Progenitor cell of endocrine pancreas (in vitro differentiated cells): ENCODE data around the gene NPC1L1. TPM values are rescaled to one million over a fixed set of nuclear protein-coding genes. Genes with fewer than 3 reads are reported as not detected.

ENCODE experiments used
- DNase-seq: peaks from one replicate; pipeline ENCODE4 v3.0.0; 2021; ENCODE audit warnings: low spot score; ENCODE audit not compliant: unreplicated experiment
- H3K27ac Mint-ChIP-seq: 2 replicates; pipeline ENCODE4 v1.8.0; 2021; ENCODE audit warnings: mild to moderate bottlenecking, moderate library complexity, mixed read lengths
- H3K27me3 Mint-ChIP-seq: 2 replicates; pipeline ENCODE4 v1.8.0; 2021; ENCODE audit warnings: mixed read lengths
- H3K36me3 Mint-ChIP-seq: 2 replicates; pipeline ENCODE4 v1.8.0; 2022; ENCODE audit warnings: mixed read lengths; ENCODE audit not compliant: insufficient read depth
- H3K4me1 Mint-ChIP-seq: 2 replicates; pipeline ENCODE4 v1.8.0; 2021; ENCODE audit warnings: low read depth, mixed read lengths
- H3K4me3 Mint-ChIP-seq: 2 replicates; pipeline ENCODE4 v1.8.0; 2021; ENCODE audit warnings: low read depth, mild to moderate bottlenecking, moderate library complexity, mixed read lengths
- H3K9me3 Mint-ChIP-seq: 2 replicates; pipeline ENCODE4 v1.8.0; 2021; ENCODE audit warnings: low read depth, mixed read lengths
- total RNA-seq: library from RNA; stranded (reverse); gene quantifications from 2 replicates; pipeline ENCODE4 v1.2.1, GENCODE V29; 2021
- TF ChIP-seq, protein P1 (sequence below): fragments of 200-600 bp; sonication (generic); IDR thresholded peaks from one replicate; pipeline ENCODE4 v1.5.0; 2021; ENCODE audit warnings: antibody characterized with exemption, mild to moderate bottlenecking; ENCODE audit not compliant: unreplicated experiment

Gene NPC1L1
- total RNA-seq, 1 donor from 2014 or later = 21.0 TPM

DNA sequence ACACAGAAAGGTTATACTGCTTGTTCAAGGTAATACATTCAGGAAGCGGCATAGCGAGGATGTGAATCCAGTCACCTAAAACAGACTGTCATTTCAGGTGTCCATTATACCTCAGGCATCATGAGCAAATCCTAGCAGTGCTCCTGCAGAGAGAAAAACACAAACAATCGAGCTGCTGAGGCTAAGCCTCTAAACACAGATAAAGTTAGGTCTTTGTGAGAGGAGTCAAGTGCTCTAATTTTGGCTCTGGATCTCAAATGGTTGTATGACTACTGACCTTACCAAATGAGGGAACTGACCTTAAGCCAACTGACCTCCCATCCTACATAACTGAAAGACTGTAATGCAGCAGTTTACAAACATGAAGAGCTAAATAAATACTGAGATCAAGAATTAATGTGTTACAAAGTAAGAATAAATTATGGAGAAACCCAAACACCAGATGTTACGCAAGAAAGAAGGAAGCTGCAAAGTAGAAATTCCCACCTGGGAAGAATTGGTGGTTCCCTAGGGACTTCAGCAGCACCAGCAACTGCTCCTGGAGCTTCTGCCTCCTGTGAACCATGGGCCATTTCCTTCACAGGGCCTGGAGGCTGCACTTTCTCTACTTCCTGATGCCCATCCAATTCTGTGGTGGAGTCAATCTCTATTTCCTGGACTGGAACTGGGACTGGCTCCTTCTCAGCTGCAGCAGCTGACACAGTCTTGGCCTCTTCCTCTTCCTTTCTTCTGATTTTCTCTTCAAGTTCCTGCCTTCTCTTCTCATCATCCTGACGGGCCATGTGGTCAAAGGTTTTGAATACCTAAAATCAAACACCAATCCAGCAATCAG is 56.4 kb downstream of the NPC1L1 start:
- TF ChIP-seq, protein P1, sequence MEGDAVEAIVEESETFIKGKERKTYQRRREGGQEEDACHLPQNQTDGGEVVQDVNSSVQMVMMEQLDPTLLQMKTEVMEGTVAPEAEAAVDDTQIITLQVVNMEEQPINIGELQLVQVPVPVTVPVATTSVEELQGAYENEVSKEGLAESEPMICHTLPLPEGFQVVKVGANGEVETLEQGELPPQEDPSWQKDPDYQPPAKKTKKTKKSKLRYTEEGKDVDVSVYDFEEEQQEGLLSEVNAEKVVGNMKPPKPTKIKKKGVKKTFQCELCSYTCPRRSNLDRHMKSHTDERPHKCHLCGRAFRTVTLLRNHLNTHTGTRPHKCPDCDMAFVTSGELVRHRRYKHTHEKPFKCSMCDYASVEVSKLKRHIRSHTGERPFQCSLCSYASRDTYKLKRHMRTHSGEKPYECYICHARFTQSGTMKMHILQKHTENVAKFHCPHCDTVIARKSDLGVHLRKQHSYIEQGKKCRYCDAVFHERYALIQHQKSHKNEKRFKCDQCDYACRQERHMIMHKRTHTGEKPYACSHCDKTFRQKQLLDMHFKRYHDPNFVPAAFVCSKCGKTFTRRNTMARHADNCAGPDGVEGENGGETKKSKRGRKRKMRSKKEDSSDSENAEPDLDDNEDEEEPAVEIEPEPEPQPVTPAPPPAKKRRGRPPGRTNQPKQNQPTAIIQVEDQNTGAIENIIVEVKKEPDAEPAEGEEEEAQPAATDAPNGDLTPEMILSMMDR = no peak
- Mint-ChIP-seq H3K9me3 (peaks cover 14% of the 10 kb centered on the region), H3K27ac (peak overlapping the region; percentile 2), H3K4me1 (peaks cover 23% of the 10 kb centered on the region), H3K4me3 (no peak overlapping the region), H3K27me3 (no peaks in the 10 kb centered on the region), H3K36me3 (peaks cover 40% of the 10 kb centered on the region)
- DNase-seq = no peak

DNA sequence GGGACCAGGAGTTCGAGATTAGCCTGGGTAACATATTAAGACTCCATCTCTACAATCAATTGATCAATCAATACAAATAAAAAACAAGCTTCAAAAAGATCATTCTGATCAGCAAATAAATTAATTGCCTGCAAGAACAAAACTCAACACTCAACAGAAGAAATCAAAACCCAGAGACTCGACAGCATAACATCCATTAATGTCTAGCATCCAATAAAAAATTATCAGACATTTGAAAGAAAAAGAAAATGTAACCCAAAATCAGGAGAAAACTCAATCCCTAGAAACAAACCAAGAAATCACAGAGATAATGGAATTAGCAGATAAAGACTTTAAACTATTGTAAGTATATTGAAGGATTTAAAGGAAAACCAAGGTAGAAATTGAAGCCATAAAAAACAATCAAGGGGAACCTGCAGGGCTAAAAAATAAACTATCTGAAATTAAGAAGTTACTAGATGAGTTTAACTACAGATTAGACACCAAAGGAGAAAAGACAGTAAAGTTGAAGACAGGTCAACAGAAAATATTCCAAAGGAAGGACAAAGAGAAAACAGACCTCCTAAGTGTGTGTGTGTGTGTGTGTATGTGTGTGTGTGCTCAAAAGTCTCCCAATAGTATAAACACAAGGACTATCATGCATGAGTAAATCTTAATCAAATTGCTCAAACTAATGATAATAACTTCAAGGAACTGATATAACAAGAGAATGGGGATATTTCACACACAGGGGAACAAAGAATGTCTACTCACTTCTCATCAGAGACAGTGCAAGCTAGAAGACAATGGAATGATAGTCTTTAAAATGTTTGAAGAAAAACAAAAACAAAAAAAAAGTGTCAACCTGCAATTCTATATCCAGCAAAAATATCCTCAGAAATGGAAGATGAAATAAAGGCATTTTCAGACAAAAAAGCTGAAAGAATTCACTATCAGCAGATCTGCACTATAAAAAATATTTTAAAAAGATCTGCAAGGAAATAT is 58.3 kb downstream of the NPC1L1 start:
- peaks cover 8% of the 10 kb centered on the region for H3K4me1 Mint-ChIP-seq
- H3K27ac Mint-ChIP-seq = no peak overlapping the region
- peaks cover 14% of the 10 kb centered on the region for H3K9me3 Mint-ChIP-seq
- no peak overlapping the region for H3K4me3 Mint-ChIP-seq
- H3K27me3 Mint-ChIP-seq = no peaks in the 10 kb centered on the region
- DNase-seq = no peak
- TF ChIP-seq, protein P1 = no peak
- peaks cover 39% of the 10 kb centered on the region for H3K36me3 Mint-ChIP-seq

DNA sequence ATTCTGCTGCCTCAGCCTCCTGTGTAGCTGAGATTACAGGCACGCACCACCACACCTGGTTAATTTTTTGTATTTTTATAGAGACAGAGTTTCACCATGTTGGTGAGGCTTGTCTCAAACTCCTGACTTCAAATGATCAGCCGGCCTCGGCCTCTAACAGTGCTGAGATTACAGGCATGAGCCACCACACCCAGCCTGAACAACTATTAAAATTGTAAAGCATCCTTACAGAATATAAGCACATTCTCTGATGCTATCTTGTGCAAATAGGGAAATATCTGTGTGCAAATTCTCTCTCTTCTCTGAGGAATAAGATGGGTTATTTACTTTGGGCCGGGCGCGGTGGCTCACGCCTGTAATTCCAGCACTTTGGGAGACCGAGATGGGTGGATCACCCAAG is 63.2 kb downstream of the NPC1L1 start:
- Mint-ChIP-seq H3K27me3 (no peaks in the 10 kb centered on the region), H3K4me1 (peaks cover 4% of the 10 kb centered on the region), H3K27ac (no peak overlapping the region), H3K36me3 (peaks cover 20% of the 10 kb centered on the region), H3K4me3 (no peak overlapping the region), H3K9me3 (peaks cover 7% of the 10 kb centered on the region)
- TF ChIP-seq, protein P1 = no peak
- no peak for DNase-seq

DNA sequence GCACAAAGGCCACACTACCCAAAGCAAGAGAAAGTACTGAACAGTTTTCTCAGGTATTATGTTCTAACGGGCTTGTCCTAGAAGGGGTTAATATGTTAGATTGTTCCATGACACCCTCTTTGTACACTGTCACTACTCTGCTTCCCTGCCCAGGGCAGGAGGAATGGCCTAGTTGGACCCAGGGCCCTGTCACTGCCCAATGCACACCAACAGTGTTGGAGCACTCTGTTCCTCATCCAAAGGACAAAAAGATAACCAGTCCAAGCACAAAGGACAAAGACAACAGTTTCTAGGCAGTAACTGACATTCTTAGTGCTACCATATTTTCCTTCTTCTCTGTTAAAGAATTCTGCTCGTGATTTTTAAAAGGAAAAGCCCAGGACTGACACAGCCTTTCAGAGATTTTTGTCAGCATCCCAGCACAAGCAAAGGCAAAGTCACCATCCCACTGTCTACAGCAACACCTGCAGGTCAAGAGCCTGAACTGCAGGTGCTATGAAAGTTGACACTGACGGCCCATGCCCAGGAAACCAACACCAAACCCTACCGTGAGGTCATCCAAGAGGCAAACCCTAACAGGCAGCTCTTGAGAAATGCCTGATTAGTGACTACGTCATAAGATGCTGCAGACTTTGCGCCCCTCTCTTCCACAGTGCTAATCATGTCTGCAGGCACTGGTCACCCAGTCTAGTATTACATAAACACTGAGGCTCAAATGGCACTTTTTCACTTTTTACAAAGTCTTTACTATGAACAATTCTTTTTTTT is 63.9 kb downstream of the NPC1L1 start:
- peak; percentile 50 for DNase-seq
- TF ChIP-seq, protein P1 = peak; percentile 91
- Mint-ChIP-seq H3K27me3 (no peaks in the 10 kb centered on the region), H3K27ac (no peak overlapping the region), H3K36me3 (peaks cover 13% of the 10 kb centered on the region), H3K9me3 (peaks cover under 1% of the 10 kb centered on the region), H3K4me1 (peaks cover 9% of the 10 kb centered on the region), H3K4me3 (no peak overlapping the region)
